HEK293T (cell line): Measurements from ENCODE around the gene ANP32A.

Experiments used
- ELF4 ChIP-seq: fragments of 450-650 bp; IDR thresholded peaks from 2 replicates; pipeline ENCODE4 v1.6.1; 2017; ENCODE audit warnings: antibody characterized with exemption
- FOXA1 ChIP-seq: fragments of 450-650 bp; IDR thresholded peaks from 2 replicates; pipeline ENCODE4 v1.6.1; 2016; ENCODE audit warnings: mild to moderate bottlenecking
- HDGF ChIP-seq: fragments of 450-650 bp; IDR thresholded peaks from 2 replicates; pipeline ENCODE4 v1.6.1; 2017; ENCODE audit warnings: antibody characterized with exemption, borderline replicate concordance
- NFRKB ChIP-seq: fragments of 450-650 bp; IDR thresholded peaks from 2 replicates; pipeline ENCODE4 v1.6.1; 2016; ENCODE audit warnings: mild to moderate bottlenecking, moderate library complexity
- SUZ12 ChIP-seq: fragments of 450-650 bp; IDR thresholded peaks from 2 replicates; pipeline ENCODE4 v1.6.1; 2016; ENCODE audit warnings: mild to moderate bottlenecking
- TARDBP ChIP-seq: fragments of 450-650 bp; IDR thresholded peaks from 2 replicates; pipeline ENCODE4 v1.6.1; 2016
- ZNF384 ChIP-seq: fragments of 450-650 bp; IDR thresholded peaks from 2 replicates; pipeline ENCODE4 v1.6.1; 2016
- TF ChIP-seq, protein P1 (sequence below): fragments of 450-650 bp; IDR thresholded peaks from 2 replicates; pipeline ENCODE4 v1.6.1; 2016

DNA sequence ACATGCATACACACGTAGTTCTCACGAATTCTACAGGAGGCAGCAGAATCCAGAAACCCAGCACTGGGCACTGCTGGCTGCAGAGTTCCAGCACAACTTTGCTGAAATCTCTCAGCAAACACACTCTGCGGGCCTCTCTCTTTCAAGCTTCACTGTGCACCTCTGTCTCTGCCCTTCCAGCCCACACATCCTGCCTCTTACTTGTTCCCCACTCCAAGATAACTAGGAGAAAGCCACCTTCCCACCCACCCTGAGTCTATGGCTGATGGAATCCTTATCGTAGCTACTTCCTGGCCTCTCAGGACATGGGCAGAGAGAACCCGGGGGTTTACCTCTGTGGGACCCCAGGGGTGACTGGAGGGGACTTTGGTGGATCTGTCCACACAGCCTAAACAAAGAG, 11.9 kb downstream of the ANP32A start:
- TF ChIP-seq NFRKB (no peak), SUZ12 (no peak), FOXA1 (no peak), HDGF (no peak), ELF4 (no peak), ZNF384 (no peak), TARDBP (no peak)
- TF ChIP-seq, protein P1, sequence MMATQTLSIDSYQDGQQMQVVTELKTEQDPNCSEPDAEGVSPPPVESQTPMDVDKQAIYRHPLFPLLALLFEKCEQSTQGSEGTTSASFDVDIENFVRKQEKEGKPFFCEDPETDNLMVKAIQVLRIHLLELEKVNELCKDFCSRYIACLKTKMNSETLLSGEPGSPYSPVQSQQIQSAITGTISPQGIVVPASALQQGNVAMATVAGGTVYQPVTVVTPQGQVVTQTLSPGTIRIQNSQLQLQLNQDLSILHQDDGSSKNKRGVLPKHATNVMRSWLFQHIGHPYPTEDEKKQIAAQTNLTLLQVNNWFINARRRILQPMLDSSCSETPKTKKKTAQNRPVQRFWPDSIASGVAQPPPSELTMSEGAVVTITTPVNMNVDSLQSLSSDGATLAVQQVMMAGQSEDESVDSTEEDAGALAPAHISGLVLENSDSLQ = no peak
